ENCODE results near the gene RPL34.
"Not testable (repeated sequence)": the region's sequence is repeated elsewhere in the genome, so short reads cannot be mapped to it uniquely, and the experiment has no call there.

Gene RPL34

GRCh38 chr4:108620101-108620932 lies at the start of gene RPL34:
Gene RPL34, plus strand, starts transcription at chr4:108620576. Its CDS starts 1,384 bp downstream, at chr4:108621960.
- DNase-seq: peak; percentile 97

- no peak for DNase-seq
These were observed 49.3 kb upstream of the RPL34 start for GRCh38 chr4:108570993-108571569.

GRCh38 chr4:108574402-108574801 lies 46.0 kb upstream of the RPL34 start:
- no peak for DNase-seq

DNA sequence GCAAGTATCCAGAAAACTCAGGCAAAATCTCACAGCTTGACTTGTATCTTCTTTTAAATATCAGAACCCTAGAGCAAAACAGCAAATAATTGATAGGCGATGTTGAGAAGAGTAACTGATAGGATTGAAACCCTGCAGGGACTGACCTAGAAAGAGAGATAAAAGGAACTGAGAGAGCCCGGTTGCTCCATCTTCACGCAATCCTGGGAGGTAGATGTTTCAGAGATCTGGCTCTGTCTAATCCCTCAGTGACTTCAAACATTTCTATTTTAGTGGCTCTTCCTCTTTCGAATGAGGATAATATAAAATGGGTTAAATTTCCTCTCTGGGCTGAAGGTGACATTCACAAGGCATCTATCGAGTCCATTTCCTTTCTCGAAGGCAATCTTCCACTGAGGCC lies 39.3 kb upstream of the RPL34 start:
- no peak for DNase-seq

DNA sequence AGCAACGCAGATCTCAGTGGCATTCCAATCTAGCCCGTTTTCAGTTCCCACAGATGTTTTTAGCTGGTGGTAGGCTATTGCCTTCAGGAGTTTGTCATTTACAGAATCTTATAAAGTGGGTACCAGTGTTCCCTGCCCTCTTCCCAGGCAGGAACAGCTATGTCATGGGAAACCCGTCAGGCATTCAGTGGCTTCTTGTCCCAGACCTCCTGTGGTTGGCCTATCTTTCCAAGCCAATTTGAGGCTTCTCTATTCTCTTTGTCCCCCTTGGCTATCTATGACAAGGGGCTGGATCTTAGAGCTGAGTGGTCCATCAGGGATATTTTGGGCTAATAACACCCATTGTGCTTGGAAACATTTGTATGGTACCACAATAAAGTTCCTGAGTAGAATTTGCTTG lies 33.6 kb upstream of the RPL34 start:
- DNase-seq: no peak

DNA sequence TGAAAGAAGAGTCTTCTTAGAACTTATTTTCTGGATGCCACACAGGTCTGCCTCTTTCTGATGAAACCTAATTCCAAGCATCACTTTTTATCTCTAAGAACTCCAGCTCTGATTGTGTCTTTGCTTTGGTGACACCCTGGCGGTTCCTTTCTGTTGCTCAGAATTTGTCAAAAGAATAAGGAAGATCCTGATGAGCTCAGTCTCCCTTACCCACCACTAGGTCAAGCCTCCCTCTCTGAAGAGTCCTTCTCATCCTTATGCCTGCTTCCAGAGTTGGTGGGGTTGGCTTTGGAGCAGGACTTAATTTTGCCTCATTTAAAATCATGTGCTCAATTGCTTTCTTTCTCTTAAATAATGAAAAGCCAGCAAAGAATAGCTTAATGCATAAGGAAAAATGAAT lies 31.5 kb upstream of the RPL34 start:
- DNase-seq: no peak

DNA sequence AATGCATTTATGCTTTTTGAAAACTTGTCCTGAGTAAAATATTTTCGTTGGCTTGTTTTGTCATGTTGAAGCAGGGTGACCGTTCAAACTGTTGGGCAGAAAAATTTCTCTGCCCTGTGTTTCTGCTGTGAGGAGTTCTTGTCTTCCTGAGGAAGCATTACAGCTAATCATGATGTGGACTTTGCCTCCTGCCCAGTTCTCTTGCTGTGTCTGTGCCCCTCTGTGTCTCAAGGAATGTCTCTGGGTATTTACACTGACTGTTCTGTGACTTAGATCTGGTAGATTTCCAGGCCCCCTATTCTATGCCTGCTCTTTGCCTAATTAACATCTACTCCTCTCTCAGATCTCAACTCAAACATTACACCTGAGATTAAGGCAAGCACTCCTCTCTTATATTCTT lies 30.4 kb upstream of the RPL34 start:
- no peak for DNase-seq

DNA sequence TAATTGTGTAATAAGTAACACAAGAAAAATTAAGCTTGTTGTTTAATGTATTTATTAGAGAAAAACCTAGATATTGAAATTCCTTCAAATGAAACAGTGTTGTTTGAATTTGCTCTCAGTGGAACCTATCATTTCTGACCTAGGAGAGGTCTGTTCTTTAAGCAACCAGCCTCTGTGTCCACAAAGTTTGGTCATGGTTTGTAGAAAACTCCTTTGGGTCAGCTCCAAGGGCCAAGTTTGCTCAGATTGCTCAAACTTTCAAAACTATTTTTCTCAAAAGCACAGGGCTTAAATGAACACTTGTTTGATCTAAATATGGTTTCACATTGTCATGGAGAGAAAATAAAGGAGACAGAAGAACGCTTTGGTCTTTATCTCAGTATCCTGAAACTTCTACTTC lies 29.6 kb upstream of the RPL34 start:
- no peak for DNase-seq

GRCh38 chr4:108592674-108592986 lies 27.7 kb upstream of the RPL34 start:
- no peak for DNase-seq

DNA sequence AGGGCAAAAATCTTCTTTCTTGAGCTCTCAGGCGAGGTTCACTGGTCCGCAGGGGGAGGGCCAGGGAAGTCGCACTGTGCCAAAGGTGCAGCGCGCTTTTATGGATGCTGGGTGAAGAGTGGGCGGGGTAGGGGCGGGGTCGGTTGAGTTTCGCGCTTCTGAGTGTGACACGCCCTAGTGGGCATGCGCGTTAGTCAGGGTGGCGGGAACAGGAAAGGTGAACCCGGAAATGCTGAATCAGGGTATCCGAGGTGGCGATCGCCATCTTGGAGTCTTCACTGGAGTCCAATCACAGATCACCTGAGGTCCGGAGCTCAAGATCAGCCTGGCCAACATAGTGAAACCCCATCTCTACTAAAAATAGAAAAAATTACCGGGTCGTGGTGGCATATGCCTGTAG lies 26.1 kb upstream of the RPL34 start:
- DNase-seq: not testable (repeated sequence)

DNA sequence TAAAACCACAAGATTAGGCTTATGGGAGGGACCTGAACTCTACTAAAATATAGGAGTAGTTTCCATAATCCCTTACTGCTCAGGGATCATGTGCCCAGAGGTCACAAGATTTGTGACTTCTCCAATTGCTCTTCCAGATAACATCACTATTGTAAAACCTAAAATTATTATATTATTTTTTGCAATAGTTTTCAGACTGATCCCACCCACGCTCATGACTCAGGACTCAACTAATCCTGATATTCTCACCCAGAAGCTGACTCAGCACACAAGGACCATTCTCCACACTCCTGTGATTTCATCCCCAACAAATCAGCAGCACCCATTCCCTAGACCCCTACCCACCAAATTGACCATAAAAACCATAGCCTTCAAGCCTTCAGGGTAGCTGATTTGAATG lies 24.0 kb upstream of the RPL34 start:
- no peak for DNase-seq

GRCh38 chr4:108601106-108601505 lies 19.3 kb upstream of the RPL34 start:
- no peak for DNase-seq

DNA sequence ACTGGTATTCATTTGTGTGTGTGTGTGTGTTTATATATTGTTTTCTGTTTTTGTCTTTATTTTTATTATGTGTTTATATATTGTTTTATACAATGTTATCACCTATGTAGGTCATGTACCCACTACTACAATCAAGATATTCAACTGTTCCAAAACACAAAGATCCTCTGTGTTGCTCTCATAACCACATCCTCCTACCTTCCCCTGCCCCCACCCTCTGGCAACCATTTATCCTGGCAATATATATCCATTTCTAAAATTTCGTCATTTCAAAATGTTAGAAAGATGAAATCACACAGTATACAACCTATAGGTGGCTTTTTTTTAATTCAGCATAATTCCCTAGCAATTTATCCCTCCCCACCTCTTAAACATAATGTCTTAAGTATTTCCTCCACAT lies 18.8 kb upstream of the RPL34 start:
- DNase-seq: no peak

- no peak for DNase-seq
These were observed 18.2 kb upstream of the RPL34 start for GRCh38 chr4:108602163-108602562.

DNA sequence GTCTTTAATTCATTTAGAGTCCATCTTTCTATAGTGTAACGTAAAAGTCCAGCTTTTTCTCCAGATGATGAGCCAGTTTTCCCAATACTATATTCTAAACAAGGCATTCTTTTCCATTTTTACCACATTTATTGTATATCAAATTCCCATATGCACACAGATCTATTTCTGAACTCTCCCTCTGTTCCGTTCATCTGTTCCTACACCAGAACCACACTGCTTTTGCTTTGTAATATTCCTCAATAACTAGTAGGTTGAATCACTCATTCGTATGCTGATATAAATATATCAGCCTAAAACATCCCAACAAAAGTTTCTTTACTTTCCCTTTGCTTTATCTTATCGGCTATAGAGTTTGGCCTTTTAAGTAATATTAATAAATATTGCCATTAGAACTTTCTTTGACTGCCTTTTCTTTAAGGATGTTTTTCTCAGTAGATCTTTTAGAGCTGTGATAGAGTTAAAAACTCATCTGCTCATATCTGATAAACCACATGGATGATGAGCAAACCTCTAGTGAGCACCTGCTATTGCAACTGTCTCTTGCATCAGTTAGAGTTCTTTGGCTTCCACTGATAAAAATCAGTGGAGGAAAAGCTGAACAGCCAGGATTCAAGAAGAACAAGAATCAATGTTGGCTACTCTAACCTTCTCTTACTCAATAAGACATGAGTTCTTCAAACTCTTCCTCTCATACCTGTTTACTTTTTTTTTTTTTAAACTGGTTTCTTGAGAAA lies 13.1 kb upstream of the RPL34 start:
- no peak for DNase-seq

GRCh38 chr4:108611365-108611764 lies 9.0 kb upstream of the RPL34 start:
- no peak for DNase-seq

DNA sequence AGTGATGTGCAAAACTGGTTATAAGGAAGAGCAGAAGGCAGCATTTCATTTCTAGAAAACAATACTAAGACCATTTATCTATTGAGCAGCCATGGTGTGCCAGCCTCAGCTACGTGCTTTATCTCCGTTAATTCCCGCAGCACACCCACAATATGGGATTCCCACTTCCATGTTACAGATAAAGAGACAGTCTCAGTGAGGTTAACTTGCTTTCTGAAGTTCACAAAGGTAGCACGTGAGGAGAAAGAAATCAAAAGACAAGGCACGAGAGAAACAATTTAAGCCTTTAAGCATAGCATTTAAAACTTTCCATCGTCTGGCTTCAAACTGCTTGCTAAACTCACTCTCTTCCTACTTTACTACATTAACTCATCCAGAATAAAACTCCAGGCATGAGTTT lies 8.0 kb upstream of the RPL34 start:
- no peak for DNase-seq

DNA sequence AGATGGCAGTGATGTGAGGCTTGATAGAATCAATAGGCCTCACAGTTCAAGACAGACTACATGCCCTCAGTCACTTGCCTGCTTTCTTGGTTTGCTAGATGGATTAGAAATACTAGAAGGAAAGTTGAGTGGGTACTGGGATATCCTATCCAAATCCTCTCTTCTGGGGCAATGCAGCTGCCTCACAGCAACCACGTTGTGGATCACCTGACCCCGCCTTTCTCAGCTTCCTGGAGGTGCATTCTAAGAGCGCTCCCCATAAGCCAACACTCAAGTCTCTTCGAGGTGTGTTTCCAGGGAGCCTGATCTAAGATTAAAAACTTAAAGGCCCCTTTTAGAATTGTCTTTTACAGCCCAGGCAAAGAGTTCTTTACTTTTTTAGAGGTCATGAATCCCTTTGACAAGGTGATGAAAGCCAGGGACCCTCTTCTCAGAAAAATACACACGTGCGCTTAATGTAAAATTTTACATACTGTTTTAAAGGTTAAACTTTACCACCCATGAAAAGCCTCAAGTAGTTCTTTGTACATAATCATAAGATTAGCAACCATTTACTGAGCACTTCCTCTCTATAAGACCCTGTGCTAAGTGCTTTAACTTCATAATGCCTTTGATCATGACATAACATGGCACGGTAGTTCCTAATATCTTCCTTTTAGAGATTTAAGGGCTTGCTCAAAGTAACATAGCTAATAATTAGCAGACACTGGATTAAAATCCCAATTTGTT lies 840 bp upstream of the RPL34 start:
- no peak for DNase-seq

- no peak for DNase-seq
These were observed 843 bp downstream of the RPL34 start for GRCh38 chr4:108620933-108621905.

DNA sequence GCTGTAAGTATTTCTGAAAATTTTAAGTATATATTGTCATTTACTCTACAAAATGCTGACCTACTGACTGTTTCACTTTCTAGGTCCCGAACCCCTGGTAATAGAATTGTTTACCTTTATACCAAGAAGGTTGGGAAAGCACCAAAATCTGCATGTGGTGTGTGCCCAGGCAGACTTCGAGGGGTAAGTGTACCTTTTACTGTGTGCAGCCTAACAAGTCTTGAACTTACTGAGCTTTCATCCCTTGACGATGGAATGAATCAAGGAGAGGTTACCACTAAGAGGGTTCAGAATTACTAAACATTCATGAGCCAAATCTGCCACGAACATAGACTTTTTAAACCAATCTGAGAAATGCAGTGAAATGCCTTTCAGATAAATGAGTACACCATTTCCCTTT lies 1.6 kb downstream of the RPL34 start:
- DNase-seq: no peak

- no peak for DNase-seq
These were observed 2.5 kb downstream of the RPL34 start for GRCh38 chr4:108622828-108623227.
